Psoas muscle (tissue), 8 donors: Measurements from ENCODE around the gene TAS1R3. TPM values are rescaled to one million over a fixed set of nuclear protein-coding genes. Genes with fewer than 3 reads are reported as not detected.

Experiments used
- ATAC-seq, 4 donors: fragments of 200-7000 bp; cut with Tn5 transposase; one replicate each; pipeline ENCODE4 v1.9.1; 2020; ENCODE audit warnings: moderate library complexity in 3 of 4, mild to moderate bottlenecking in 2 of 4
- DNase-seq, 2 donors: peaks; one replicate each; pipeline ENCODE4 v3.0.0-alpha.2; 2020
- H3K27ac ChIP-seq: fragments of 200-600 bp; one replicate; pipeline ENCODE4 v1.8.0; 2022
- H3K27me3 ChIP-seq, 3 donors: fragments of 200-600 bp in 1 of 3; one replicate each; pipeline versions ENCODE4 v1.6.1 to v1.8.0; 2013 to 2022; ENCODE audit warnings: low read length in 2 of 3, mild to moderate bottlenecking in 2 of 3, moderate library complexity in 1 of 3; ENCODE audit not compliant: insufficient read depth in 3 of 3
- H3K36me3 ChIP-seq, 2 donors: fragments of 200-600 bp in 1 of 2; one replicate each; pipeline versions ENCODE4 v1.6.1 to v1.8.0; 2013 to 2022; ENCODE audit warnings: low read depth in 1 of 2, mild to moderate bottlenecking in 1 of 2, moderate library complexity in 1 of 2; ENCODE audit not compliant: insufficient read depth in 1 of 2
- H3K4me1 ChIP-seq: fragments of 200-600 bp; one replicate; pipeline ENCODE4 v1.8.0; 2022
- H3K4me3 ChIP-seq: fragments of 200-600 bp; one replicate; pipeline ENCODE4 v1.8.0; 2022; ENCODE audit warnings: mild to moderate bottlenecking
- H3K9me3 ChIP-seq: fragments of 200-600 bp; one replicate; pipeline ENCODE4 v1.8.0; 2022
- WGBS, 3 donors: extraction: QIAGEN DNeasy Blood & Tissue Kit; methylation state at CpG; one replicate each; pipeline versions ENCODE4 v1.1.6 to v1.1.7; 2013; 5-methylcytosine and 5-hydroxymethylcytosine counted together
- intact Hi-C, 2 donors: fragments of 100-400 bp; cut with DNase I; formaldehyde crosslinking; loops; one replicate each; pipeline versions ENCODE4 v1.11.0 to v1.14.2; 2022
- polyA plus RNA-seq, 3 donors: library from polyadenylated mRNA; stranded (reverse); fragments of 200-250 nt; gene quantifications; one replicate each; pipeline ENCODE4 v1.2.3, GENCODE V29; 2013
- total RNA-seq, 4 donors: library from RNA; stranded (reverse); fragmentation: NEBNext Ultra II Directional in 2 of 4; extraction: Animal tissue kit (Norgen Biotek cat#: 25700) in 2 of 4; gene quantifications; one replicate each; pipeline versions ENCODE4 v1.2.1 to v1.2.4, GENCODE V29; 2021 to 2023
- TF ChIP-seq, protein P1 (sequence below): fragments of 200-600 bp; IDR thresholded peaks from one replicate; pipeline ENCODE4 v1.8.0; 2022; ENCODE audit warnings: antibody characterized with exemption
- donor health status: healthy with polysubstance abuse.
- donor health status: DM: no; HTN: no; CAD: no; lungs with moderate emphysema.
- donor health status: Bipolar disorder and iron deficiency.
- donor health status: healthy.
- donor health status: DM: yes; HTN: yes; CAD: no.
- donor health status: DM: no; HTN: no; CAD: no.
- donor health status: DM: no; HTN: no; CAD: no.
- donor health status: DM: yes; HTN: yes; CAD: no.

Gene TAS1R3
- total and polyA plus RNA-seq, 7 donors: 0.06 to 0.25 (median 0.09) TPM; not detected in 1

DNA sequence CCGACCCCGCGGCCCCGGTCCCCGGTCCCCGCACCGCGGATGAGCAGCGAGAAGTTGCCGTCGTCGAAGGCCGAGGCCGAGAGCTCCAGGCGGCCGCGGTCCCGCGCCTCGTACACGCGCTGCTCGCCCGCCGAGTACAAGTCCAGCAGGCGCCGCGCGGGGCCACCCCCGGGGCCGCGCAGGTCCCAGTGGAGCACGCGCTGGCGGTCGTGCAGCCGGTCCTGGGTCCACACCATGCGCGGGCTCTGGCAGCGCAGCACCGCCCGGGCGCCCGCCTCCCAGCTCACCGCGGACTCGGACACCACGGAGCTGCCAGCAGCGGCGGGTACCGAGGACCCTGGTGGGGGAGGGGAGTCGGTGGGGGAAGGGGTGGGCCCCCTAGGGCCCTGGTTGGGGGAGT lies 24.3 kb downstream of the TAS1R3 start:
- Histone ChIP-seq H3K4me1 (peaks cover 21% of the 10 kb centered on the region), H3K9me3 (no peaks in the 10 kb centered on the region), H3K27ac (no peak overlapping the region), H3K27me3 (peaks cover 0 to 49% (median 3%) of the 10 kb centered on the region in 3 donors), H3K4me3 (peak overlapping the region; percentile 44), H3K36me3 (peaks cover 0 to 4% of the 10 kb centered on the region in 2 donors)
- TF ChIP-seq, protein P1, sequence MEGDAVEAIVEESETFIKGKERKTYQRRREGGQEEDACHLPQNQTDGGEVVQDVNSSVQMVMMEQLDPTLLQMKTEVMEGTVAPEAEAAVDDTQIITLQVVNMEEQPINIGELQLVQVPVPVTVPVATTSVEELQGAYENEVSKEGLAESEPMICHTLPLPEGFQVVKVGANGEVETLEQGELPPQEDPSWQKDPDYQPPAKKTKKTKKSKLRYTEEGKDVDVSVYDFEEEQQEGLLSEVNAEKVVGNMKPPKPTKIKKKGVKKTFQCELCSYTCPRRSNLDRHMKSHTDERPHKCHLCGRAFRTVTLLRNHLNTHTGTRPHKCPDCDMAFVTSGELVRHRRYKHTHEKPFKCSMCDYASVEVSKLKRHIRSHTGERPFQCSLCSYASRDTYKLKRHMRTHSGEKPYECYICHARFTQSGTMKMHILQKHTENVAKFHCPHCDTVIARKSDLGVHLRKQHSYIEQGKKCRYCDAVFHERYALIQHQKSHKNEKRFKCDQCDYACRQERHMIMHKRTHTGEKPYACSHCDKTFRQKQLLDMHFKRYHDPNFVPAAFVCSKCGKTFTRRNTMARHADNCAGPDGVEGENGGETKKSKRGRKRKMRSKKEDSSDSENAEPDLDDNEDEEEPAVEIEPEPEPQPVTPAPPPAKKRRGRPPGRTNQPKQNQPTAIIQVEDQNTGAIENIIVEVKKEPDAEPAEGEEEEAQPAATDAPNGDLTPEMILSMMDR: no peak
- ATAC-seq: peak in 1 of 4 donors; percentile 12
- WGBS, 3 donors: 3 to 12% (median 4%) methylated on average over 7 to 52 of the region's 52 CpGs
- peak; percentile 54 to 71 for DNase-seq
- intact Hi-C loops: no loop called here

DNA sequence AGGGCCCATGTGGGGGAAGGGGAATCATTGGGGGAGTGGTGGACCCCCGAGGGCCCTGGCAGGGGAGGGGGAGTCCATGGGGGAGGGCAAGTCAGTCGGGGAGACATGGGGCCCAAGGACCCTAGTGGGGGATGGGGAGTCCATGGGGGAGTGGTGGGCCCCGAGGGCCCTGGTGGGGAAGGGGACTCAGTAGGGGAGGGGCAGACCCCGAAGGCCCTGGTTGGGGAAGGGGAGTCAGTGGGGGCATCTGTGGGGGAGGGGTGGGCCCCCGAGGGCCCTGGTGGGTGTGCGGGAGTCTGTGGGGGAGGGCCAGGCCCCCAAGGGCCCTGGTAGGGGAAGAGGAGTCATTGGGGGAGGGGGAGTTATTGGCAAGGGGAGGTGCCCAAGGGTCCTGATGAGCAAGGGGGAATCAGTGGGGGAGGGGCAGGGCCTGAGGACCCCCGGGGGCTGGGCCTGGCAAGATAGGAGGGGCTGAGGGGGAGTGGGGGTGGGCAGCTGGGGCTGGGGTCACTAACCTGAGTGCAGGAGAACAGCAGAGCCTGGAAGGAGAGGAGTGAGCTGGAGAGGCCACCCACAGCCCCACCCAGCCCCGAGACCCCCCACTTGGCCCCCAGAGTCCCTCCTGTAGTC lies 25.2 kb downstream of the TAS1R3 start:
- no peak overlapping the region for H3K27ac ChIP-seq
- peaks cover 0 to 53% (median 7%) of the 10 kb centered on the region in 3 donors for H3K27me3 ChIP-seq
- H3K36me3 ChIP-seq: peaks cover 0 to 4% of the 10 kb centered on the region in 2 donors
- no peaks in the 10 kb centered on the region for H3K9me3 ChIP-seq
- DNase-seq (peak in 1 of 2 donors; percentile 49), ATAC-seq (no peak)
- TF ChIP-seq, protein P1: no peak
- intact Hi-C loops: no loop called here
- WGBS, 3 donors: 20 to 42% (median 26%) methylated on average over 7 to 8 of the region's 8 CpGs
- peak overlapping the region; percentile 57 for H3K4me3 ChIP-seq
- H3K4me1 ChIP-seq: peaks cover 28% of the 10 kb centered on the region

DNA sequence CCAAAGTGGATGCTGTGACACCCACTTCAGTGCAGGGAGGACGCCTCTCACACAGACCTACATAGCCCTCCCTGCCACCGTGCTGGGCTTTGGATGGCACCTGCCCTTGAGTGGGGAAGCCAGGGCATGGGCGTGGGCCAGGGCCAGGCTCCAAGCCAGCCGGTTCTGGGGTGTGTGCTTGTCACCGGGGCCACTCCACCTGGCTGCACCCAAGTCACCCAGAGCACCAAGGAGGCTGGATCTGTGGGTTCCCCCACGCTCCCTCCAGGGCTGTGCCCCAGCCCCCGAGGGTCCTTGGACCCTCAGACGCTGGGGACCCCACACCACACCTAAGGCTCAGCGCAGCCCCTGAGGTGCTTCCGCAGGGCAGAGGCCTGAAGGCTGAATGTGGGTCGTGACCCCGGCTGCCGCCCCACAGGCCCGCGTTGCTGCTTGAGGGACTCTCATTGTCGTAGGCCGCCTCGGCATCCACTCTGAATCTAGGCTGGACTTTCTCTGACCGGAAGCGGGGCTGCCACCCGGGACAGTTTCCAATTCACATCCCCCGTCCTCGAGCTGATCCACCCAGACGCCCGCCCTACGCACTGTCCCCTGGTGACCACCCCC lies 25.8 kb downstream of the TAS1R3 start:
- H3K9me3 ChIP-seq: no peaks in the 10 kb centered on the region
- DNase-seq (peak in 1 of 2 donors; percentile 38), ATAC-seq (no peak)
- peaks cover 22% of the 10 kb centered on the region for H3K4me1 ChIP-seq
- H3K27ac ChIP-seq: peak overlapping the region; percentile 65
- peaks cover 0 to 57% (median 7%) of the 10 kb centered on the region in 3 donors for H3K27me3 ChIP-seq
- WGBS, 3 donors: 19 to 48% (median 23%) methylated on average over 18 to 26 of the region's 26 CpGs
- peak overlapping the region; percentile 57 for H3K4me3 ChIP-seq
- TF ChIP-seq, protein P1: no peak
- intact Hi-C loops: no loop called here
- H3K36me3 ChIP-seq: peaks cover 0 to 4% of the 10 kb centered on the region in 2 donors

DNA sequence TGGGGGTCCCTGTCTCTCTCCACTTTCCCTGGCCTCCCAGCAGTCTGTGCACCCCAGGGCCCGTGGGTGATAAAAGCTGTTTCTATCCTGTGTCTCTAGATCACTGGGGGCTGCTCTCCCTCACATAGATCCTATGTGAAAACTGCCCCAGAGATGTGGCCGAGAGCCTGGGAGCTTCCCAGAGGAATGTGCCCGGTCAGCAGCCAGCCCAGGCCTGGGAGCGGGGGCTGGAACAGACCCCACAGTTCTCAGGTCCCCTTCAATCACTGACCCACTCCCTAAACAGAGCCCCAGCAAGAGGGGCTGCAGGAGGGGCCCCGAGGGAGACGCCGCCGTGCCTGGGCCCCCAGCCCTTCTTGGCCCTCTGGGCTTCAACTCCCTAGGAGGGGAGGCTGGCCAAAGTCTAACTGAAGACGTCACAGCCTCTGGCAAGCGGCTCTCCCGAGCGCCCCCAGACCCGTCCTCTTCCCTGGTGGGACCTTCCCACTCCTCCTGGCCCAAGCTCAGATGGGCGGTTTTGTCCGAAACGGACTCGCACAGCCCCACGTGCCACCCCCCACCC lies 26.9 kb downstream of the TAS1R3 start:
- intact Hi-C loops: no loop called here
- peak in 1 of 2 donors; percentile 23 for DNase-seq
- WGBS, 3 donors: 9 to 14% (median 9%) methylated on average over 17 to 18 of the region's 18 CpGs

More for the DNA sequence above, 26.9 kb downstream of the TAS1R3 start:
- Histone ChIP-seq H3K9me3 (no peaks in the 10 kb centered on the region), H3K27ac (peak overlapping the region; percentile 65), H3K4me1 (peaks cover 21% of the 10 kb centered on the region), H3K36me3 (peaks cover 0 to 4% of the 10 kb centered on the region in 2 donors), H3K27me3 (peaks cover 0 to 57% (median 11%) of the 10 kb centered on the region in 3 donors), H3K4me3 (peak overlapping the region; percentile 57)
- TF ChIP-seq, protein P1: no peak
- no peak for ATAC-seq
